Ovary (tissue), 3 donors: ENCODE results near the gene SBF2.

Experiments
- POLR2A ChIP-seq: fragments of 450-650 bp; IDR thresholded peaks from one replicate; pipeline ENCODE4 v1.6.1; 2017; ENCODE audit warnings: antibody characterized with exemption, mild to moderate bottlenecking, moderate library complexity
- TF ChIP-seq, protein P1 (sequence below), 3 donors: fragments of 450-650 bp in 2 of 3; fragments of 200-600 bp in 1 of 3; IDR thresholded peaks; one replicate each; pipeline versions ENCODE4 v1.5.1 to v1.8.0; 2016 to 2022; ENCODE audit warnings: antibody characterized with exemption in 3 of 3, mild to moderate bottlenecking in 1 of 3
- donor health status: DM: no; HTN: no; CAD: no.

DNA sequence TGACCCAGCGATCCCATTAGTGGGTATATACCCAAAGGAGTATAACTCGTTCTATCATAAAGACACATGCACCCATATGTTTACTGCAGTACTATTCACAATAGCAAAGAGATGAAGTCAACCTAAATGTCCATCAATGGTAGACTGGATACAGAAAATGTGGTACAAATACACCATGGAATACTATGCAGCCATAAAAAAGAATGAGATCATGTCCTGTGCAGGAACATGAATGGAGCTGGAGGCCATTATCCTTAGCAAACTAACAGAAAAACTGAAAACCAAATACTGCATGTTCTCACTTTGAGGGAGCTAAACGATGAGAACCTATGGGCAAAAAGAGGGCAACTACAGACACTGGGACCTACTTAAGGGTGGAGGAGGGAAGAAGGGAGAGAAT, 146.8 kb downstream of the SBF2 start:
- TF ChIP-seq, protein P1, sequence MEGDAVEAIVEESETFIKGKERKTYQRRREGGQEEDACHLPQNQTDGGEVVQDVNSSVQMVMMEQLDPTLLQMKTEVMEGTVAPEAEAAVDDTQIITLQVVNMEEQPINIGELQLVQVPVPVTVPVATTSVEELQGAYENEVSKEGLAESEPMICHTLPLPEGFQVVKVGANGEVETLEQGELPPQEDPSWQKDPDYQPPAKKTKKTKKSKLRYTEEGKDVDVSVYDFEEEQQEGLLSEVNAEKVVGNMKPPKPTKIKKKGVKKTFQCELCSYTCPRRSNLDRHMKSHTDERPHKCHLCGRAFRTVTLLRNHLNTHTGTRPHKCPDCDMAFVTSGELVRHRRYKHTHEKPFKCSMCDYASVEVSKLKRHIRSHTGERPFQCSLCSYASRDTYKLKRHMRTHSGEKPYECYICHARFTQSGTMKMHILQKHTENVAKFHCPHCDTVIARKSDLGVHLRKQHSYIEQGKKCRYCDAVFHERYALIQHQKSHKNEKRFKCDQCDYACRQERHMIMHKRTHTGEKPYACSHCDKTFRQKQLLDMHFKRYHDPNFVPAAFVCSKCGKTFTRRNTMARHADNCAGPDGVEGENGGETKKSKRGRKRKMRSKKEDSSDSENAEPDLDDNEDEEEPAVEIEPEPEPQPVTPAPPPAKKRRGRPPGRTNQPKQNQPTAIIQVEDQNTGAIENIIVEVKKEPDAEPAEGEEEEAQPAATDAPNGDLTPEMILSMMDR (IDR thresholded peaks at IDR 0.05), result no peak
- no peak for TF ChIP-seq POLR2A
